CD4-positive, alpha-beta memory T cell (primary cell): Measurements from ENCODE around the gene SNX9. TPM values are rescaled to one million over a fixed set of nuclear protein-coding genes. Genes with fewer than 3 reads are reported as not detected.
A peak's percentile ranks its signal among the peaks of the same experiment; 100 is the strongest.
"Not testable (repeated sequence)": the region's sequence is repeated elsewhere in the genome, so short reads cannot be mapped to it uniquely, and the experiment has no call there.

ENCODE experiments used
- CTCF ChIA-PET: fragments of 350-600 bp; sonication (Branson Sonifier 250); formaldehyde crosslinking; loops from one replicate; lab custom pipeline; 2021; ENCODE audit warnings: inconsistent platforms; ENCODE audit not compliant: partially characterized antibody; lab: Charles Lee
- POLR2A ChIA-PET: fragments of 350-600 bp; sonication (Branson Sonifier 250); formaldehyde crosslinking; loops from one replicate; lab custom pipeline; 2021; ENCODE audit not compliant: partially characterized antibody; lab: Charles Lee
- DNase-seq, 5 donors: peaks; one replicate each; pipeline versions ENCODE4 v3.0.0 to v3.0.0-alpha.2; 2020 to 2022; ENCODE audit warnings: mixed read lengths in 1 of 5
- H3K27ac ChIP-seq: one replicate; pipeline ENCODE4 v1.7.0; 2013; ENCODE audit warnings: low read depth, low read length
- H3K27me3 ChIP-seq: 2 replicates; pipeline ENCODE4 v1.7.0; 2013; ENCODE audit warnings: mild to moderate bottlenecking, low read length, moderate library complexity; ENCODE audit not compliant: insufficient read depth
- H3K36me3 ChIP-seq: 2 replicates; pipeline ENCODE4 v1.7.0; 2013; ENCODE audit warnings: mild to moderate bottlenecking, low read length, moderate library complexity; ENCODE audit not compliant: insufficient read depth
- H3K4me1 ChIP-seq: 2 replicates; pipeline ENCODE4 v1.7.0; 2013; ENCODE audit warnings: mild to moderate bottlenecking, low read length, moderate library complexity; ENCODE audit not compliant: insufficient read depth
- H3K4me3 ChIP-seq, 2 donors: one replicate each; pipeline ENCODE4 v1.7.0; 2013; ENCODE audit warnings: low read length in 2 of 2, mild to moderate bottlenecking in 1 of 2
- H3K9me3 ChIP-seq, 2 donors: one replicate each; pipeline ENCODE4 v1.7.0; 2013; ENCODE audit warnings: low read length in 2 of 2, control low read depth in 1 of 2; ENCODE audit not compliant: control insufficient read depth in 1 of 2
- H3K27ac Mint-ChIP-seq, 7 donors: one replicate each; pipeline ENCODE4 v1.8.0; 2020 to 2021; ENCODE audit warnings: mixed read lengths in 7 of 7, mild to moderate bottlenecking in 6 of 7, inconsistent platforms in 3 of 7, moderate library complexity in 3 of 7
- H3K27me3 Mint-ChIP-seq, 2 donors: one replicate each; pipeline ENCODE4 v1.8.0; 2020 to 2021; ENCODE audit warnings: mixed read lengths in 2 of 2
- H3K36me3 Mint-ChIP-seq, 2 donors: one replicate each; pipeline ENCODE4 v1.8.0; 2020 to 2021; ENCODE audit warnings: mixed read lengths in 2 of 2, inconsistent platforms in 1 of 2, mild to moderate bottlenecking in 1 of 2
- H3K4me1 Mint-ChIP-seq, 4 donors: one replicate each; pipeline ENCODE4 v1.8.0; 2020 to 2021; ENCODE audit warnings: mixed read lengths in 4 of 4, mild to moderate bottlenecking in 1 of 4
- H3K4me3 Mint-ChIP-seq, 8 donors: one replicate each; pipeline ENCODE4 v1.8.0; 2020 to 2021; ENCODE audit warnings: mixed read lengths in 8 of 8, mild to moderate bottlenecking in 7 of 8, moderate library complexity in 6 of 8, inconsistent platforms in 3 of 8
- H3K9me3 Mint-ChIP-seq, 8 donors: one replicate each; pipeline ENCODE4 v1.8.0; 2020 to 2021; ENCODE audit warnings: mixed read lengths in 8 of 8, mild to moderate bottlenecking in 5 of 8, inconsistent platforms in 3 of 8, moderate library complexity in 1 of 8
- intact Hi-C: fragments of 100-400 bp; cut with micrococcal nuclease; formaldehyde crosslinking; loops from one replicate; pipeline ENCODE4 v1.15.1; 2023
- polyA plus RNA-seq, 2 donors: library from polyadenylated mRNA; unstranded; fragments of 300-500 nt; fragmentation: Illumina TruSeq; gene quantifications; one replicate each; pipeline ENCODE4 v1.2.3, GENCODE V29; 2021
- total RNA-seq, 2 experiments: library from RNA; stranded (reverse); gene quantifications; one replicate each; pipeline ENCODE4 v1.2.3, GENCODE V29; 2021

The SNX9 gene
- total and polyA plus RNA-seq, 4 experiments from 2014 or later = 12.9 to 21.9 (median 20.5) TPM

DNA sequence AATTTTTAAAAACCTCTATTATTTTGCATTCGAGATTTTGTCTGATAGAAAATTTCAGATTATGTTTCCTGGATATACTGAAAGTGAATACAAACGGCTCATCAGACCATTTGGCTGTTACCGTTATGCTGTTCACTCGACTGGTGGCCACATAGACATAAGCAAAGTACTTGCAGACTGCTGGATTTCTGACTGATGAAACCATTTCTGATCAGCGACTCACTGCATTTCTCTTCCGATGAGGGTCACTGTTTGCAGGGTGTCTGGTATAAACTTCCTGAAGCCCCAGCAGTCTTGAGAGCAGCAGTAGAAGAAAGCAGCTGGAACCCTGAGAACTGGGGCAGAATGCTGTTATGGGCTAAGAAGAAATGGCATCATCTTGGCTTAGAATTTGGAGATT lies 17.7 kb downstream of the SNX9 start:
- ChIA-PET POLR2A (no interaction called here), CTCF (interaction anchor here (0.8 to 1.3 kb wide), 2 partner anchors 29 to 84 kb away, joined by 3 to 4 read pairs; no protein-coding TSS in a partner anchor)
- intact Hi-C loops = no loop called here
- H3K27ac ChIP-seq = no peak overlapping the region
- Mint-ChIP-seq H3K4me1 (peaks cover 27 to 81% (median 52%) of the 10 kb centered on the region in 4 donors), H3K36me3 (peaks cover 4 to 11% of the 10 kb centered on the region in 2 donors), H3K27me3 (no peaks in the 10 kb centered on the region), H3K4me3 (no peak overlapping the region), H3K9me3 (no peaks in the 10 kb centered on the region), H3K27ac (no peak overlapping the region)
- H3K27me3 ChIP-seq = no peaks in the 10 kb centered on the region
- no peak overlapping the region for H3K4me3 ChIP-seq
- peaks cover 19% of the 10 kb centered on the region for H3K4me1 ChIP-seq
- H3K9me3 ChIP-seq = no peaks in the 10 kb centered on the region
- H3K36me3 ChIP-seq = no peaks in the 10 kb centered on the region
- DNase-seq = no peak

DNA sequence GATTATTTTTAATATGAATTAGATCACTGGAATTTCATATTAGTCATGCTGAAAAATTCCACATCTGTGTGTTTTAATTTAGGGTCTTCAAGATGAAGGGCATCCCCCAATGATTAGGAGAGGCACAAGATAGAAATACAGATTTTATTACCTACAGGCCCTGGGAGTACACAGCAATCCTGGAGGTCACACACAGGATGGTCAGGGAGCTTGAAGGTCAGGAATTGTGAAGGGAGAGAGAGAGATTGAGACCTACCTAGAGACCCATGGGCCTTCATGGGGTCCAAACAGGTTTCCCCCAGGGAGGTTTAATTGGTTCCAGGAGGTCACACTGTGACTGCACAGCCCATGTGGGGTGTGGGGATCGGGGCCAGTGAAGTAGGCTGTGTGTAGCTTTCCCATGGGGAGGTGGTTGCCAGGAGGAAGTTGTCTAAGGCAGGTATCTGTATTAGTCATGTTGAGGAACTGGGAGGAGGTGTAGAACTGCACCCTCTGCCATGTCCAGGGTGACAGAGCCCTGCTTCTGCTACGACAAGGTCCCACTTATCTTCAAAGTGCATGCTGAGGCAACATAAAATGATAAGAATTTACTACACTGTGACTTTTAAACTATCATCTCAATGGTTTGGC lies 18.3 kb downstream of the SNX9 start:
- Histone ChIP-seq H3K36me3 (no peaks in the 10 kb centered on the region), H3K4me1 (peaks cover 23% of the 10 kb centered on the region), H3K27me3 (no peaks in the 10 kb centered on the region), H3K27ac (no peak overlapping the region), H3K9me3 (no peaks in the 10 kb centered on the region), H3K4me3 (no peak overlapping the region)
- peaks cover under 1 to 8% of the 10 kb centered on the region in 2 donors for H3K36me3 Mint-ChIP-seq
- ChIA-PET CTCF (interaction anchor here (1.3 kb wide), 1 partner anchor 29 kb away, joined by 3 read pairs; no protein-coding TSS in a partner anchor), POLR2A (no interaction called here)
- peak overlapping the region in 2 of 7 donors; percentile 24 to 33 for H3K27ac Mint-ChIP-seq
- intact Hi-C loops = no loop called here
- H3K9me3 Mint-ChIP-seq = no peaks in the 10 kb centered on the region
- no peaks in the 10 kb centered on the region for H3K27me3 Mint-ChIP-seq
- DNase-seq = no peak
- H3K4me3 Mint-ChIP-seq = peak overlapping the region in 1 of 8 donors; percentile 12
- H3K4me1 Mint-ChIP-seq = peaks cover 28 to 81% (median 54%) of the 10 kb centered on the region in 4 donors

GRCh38 chr6:157842212-157842611 lies 19.2 kb downstream of the SNX9 start:
- H3K4me1 Mint-ChIP-seq = peaks cover 28 to 75% (median 48%) of the 10 kb centered on the region in 4 donors
- peak overlapping the region in 1 of 7 donors; percentile 71 for H3K27ac Mint-ChIP-seq
- H3K36me3 Mint-ChIP-seq = peaks cover 0 to 5% of the 10 kb centered on the region in 2 donors
- POLR2A ChIA-PET = no interaction called here
- Histone ChIP-seq H3K4me1 (peaks cover 23% of the 10 kb centered on the region), H3K9me3 (no peaks in the 10 kb centered on the region), H3K36me3 (no peaks in the 10 kb centered on the region), H3K27ac (no peak overlapping the region), H3K27me3 (no peaks in the 10 kb centered on the region), H3K4me3 (no peak overlapping the region)
- H3K9me3 Mint-ChIP-seq = no peaks in the 10 kb centered on the region
- no peak for DNase-seq
- intact Hi-C loops = no loop called here
- CTCF ChIA-PET = no interaction called here
- no peak overlapping the region for H3K4me3 Mint-ChIP-seq
- H3K27me3 Mint-ChIP-seq = no peaks in the 10 kb centered on the region

DNA sequence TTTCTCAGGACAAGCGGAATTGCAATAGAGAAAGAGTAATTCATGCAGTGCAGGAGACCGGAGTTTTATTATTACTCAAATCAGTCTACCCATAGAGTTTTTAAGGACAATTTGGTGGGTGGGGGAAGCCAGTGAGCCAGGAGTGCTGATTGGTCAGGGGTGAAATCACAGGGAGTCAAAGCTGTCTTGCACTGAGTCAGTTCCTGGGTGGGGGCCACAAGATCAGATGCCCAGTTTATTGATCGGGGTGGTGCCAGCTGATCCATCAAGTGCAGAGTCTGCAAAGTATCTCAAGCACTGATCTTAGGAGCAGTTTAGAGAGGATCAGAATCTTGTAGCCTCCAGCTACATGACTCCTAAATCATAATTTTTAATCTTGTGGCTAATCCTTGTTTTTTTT lies 21.1 kb downstream of the SNX9 start:
- H3K9me3 ChIP-seq, H3K27me3 ChIP-seq, POLR2A ChIA-PET, H3K36me3 ChIP-seq, H3K4me3 ChIP-seq, DNase-seq, H3K36me3 Mint-ChIP-seq, H3K27ac ChIP-seq, intact Hi-C loops, H3K9me3 Mint-ChIP-seq, H3K27me3 Mint-ChIP-seq: not testable (repeated sequence)
- Mint-ChIP-seq H3K4me1 (peaks cover 30 to 77% (median 52%) of the 10 kb centered on the region in 4 donors), H3K27ac (peak overlapping the region in 2 of 7 donors; percentile 38 to 74), H3K4me3 (peak overlapping the region in 1 of 8 donors; percentile 15)
- CTCF ChIA-PET = interaction anchor here (0.7 to 3.4 kb wide), 2 partner anchors 88 to 816 kb away, joined by 3 to 22 read pairs; no protein-coding TSS in a partner anchor
- H3K4me1 ChIP-seq = peaks cover 27% of the 10 kb centered on the region

GRCh38 chr6:157845493-157846259 lies 22.6 kb downstream of the SNX9 start:
- DNase-seq = no peak
- Histone ChIP-seq H3K27me3 (no peaks in the 10 kb centered on the region), H3K4me1 (peaks cover 19% of the 10 kb centered on the region), H3K36me3 (no peaks in the 10 kb centered on the region), H3K27ac (no peak overlapping the region), H3K9me3 (no peaks in the 10 kb centered on the region), H3K4me3 (no peak overlapping the region)
- H3K36me3 Mint-ChIP-seq = peaks cover 5 to 12% of the 10 kb centered on the region in 2 donors
- intact Hi-C loops = no loop called here
- H3K4me1 Mint-ChIP-seq = peaks cover 35 to 75% (median 56%) of the 10 kb centered on the region in 4 donors
- ChIA-PET POLR2A (interaction anchor here (0.7 kb wide), 1 partner anchor 12 kb away, joined by 3 read pairs; no protein-coding TSS in a partner anchor), CTCF (interaction anchor here (0.8 to 3.4 kb wide), 5 partner anchors 10 to 178 kb away, joined by 3 to 22 read pairs (median 4); no protein-coding TSS in a partner anchor)
- H3K4me3 Mint-ChIP-seq = peak overlapping the region in 2 of 8 donors; percentile 8 to 23
- peaks cover 0 to 6% (median 0%) of the 10 kb centered on the region in 8 donors for H3K9me3 Mint-ChIP-seq
- H3K27me3 Mint-ChIP-seq = no peaks in the 10 kb centered on the region
- H3K27ac Mint-ChIP-seq = peak overlapping the region in 2 of 7 donors; percentile 18 to 38

GRCh38 chr6:157847846-157848245 lies 24.8 kb downstream of the SNX9 start:
- peak overlapping the region in 1 of 8 donors; percentile 4 for H3K4me3 Mint-ChIP-seq
- H3K27me3 ChIP-seq = no peaks in the 10 kb centered on the region
- no peak overlapping the region for H3K4me3 ChIP-seq
- peaks cover 0 to 10% of the 10 kb centered on the region in 2 donors for H3K9me3 ChIP-seq
- peaks cover 30 to 56% (median 39%) of the 10 kb centered on the region in 4 donors for H3K4me1 Mint-ChIP-seq
- no peak overlapping the region for H3K27ac Mint-ChIP-seq
- no peaks in the 10 kb centered on the region for H3K27me3 Mint-ChIP-seq
- no peak overlapping the region for H3K27ac ChIP-seq
- peaks cover 15% of the 10 kb centered on the region for H3K4me1 ChIP-seq
- peaks cover 8 to 19% of the 10 kb centered on the region in 2 donors for H3K36me3 Mint-ChIP-seq
- H3K36me3 ChIP-seq = no peaks in the 10 kb centered on the region
- POLR2A ChIA-PET = no interaction called here
- intact Hi-C loops = no loop called here
- H3K9me3 Mint-ChIP-seq = peaks cover 0 to 22% (median 9%) of the 10 kb centered on the region in 8 donors
- no peak for DNase-seq
- CTCF ChIA-PET = no interaction called here

DNA sequence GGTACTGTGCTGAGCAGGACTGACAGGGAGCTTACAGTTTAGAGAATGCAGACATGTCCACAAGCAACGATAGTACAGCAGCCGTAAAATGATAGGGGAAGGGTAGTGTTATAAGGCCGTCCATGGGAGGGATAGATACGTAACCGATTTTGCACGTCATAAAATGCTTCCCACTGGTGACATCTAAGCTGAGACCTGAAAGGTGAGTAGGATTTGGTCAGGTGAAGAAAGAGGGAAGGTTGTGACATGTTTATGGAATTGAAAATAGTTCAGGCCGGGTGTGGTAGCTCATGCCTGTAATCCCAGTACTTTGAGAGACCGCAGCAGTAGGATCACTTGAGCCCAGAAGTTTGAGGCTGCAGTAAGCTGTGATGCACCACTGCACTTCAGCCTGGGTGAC lies 25.6 kb downstream of the SNX9 start:
- peaks cover 2 to 30% (median 16%) of the 10 kb centered on the region in 8 donors for H3K9me3 Mint-ChIP-seq
- peak overlapping the region in 1 of 8 donors; percentile 6 for H3K4me3 Mint-ChIP-seq

More for the DNA sequence above, 25.6 kb downstream of the SNX9 start:
- peaks cover 14 to 26% of the 10 kb centered on the region in 2 donors for H3K36me3 Mint-ChIP-seq
- Histone ChIP-seq H3K4me1 (peaks cover 15% of the 10 kb centered on the region), H3K36me3 (no peaks in the 10 kb centered on the region), H3K4me3 (no peak overlapping the region), H3K27me3 (no peaks in the 10 kb centered on the region), H3K9me3 (peaks cover 0 to 17% of the 10 kb centered on the region in 2 donors), H3K27ac (no peak overlapping the region)
- DNase-seq = no peak
- peak overlapping the region in 2 of 7 donors; percentile 0 to 59 for H3K27ac Mint-ChIP-seq
- ChIA-PET CTCF (interaction anchor here (1.5 kb wide), 1 partner anchor 92 kb away, joined by 3 read pairs; no protein-coding TSS in a partner anchor), POLR2A (no interaction called here)
- peaks cover 28 to 49% (median 39%) of the 10 kb centered on the region in 4 donors for H3K4me1 Mint-ChIP-seq
- intact Hi-C loops = no loop called here
- no peaks in the 10 kb centered on the region for H3K27me3 Mint-ChIP-seq
